Fibroblast of lung (primary cell): Measurements from ENCODE around the gene PPP3R1.

Source experiments
- EZH2 ChIP-seq: IDR thresholded peaks from 2 replicates; pipeline ENCODE4 v1.5.1; 2012; ENCODE audit warnings: low read length, control low read depth, mild to moderate bottlenecking; ENCODE audit errors: missing control alignments
- TF ChIP-seq, protein P1 (sequence below), 2 donors: IDR thresholded peaks in 1 of 2; conservative IDR thresholded peaks in 1 of 2; 1 replicate in 1 of 2; 2 replicates in 1 of 2; pipeline ENCODE4 v1.5.1; 2011 to 2012; ENCODE audit warnings: low read length in 2 of 2, control low read depth in 1 of 2, inconsistent platforms in 1 of 2, low read depth in 1 of 2, mild to moderate bottlenecking in 1 of 2

DNA sequence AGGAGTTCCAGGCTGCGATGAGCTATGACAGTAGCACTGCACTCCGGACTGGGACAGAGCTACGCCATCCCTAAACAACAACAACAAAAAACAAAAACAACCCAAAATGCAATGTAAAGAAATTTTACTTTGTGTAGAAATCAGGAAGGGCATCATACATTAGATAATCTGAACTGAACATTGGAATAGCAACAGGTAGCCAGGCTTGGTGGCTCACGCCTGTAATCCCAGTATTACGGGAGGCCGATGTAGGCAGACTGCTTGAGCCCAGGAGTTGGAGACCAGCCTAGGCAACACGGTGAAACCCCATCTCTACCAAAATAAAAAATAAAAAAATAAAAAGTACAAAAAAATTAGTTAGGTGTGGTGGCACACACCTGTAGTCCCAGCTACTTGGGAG is 96.7 kb downstream of the PPP3R1 start:
- TF ChIP-seq, protein P1, sequence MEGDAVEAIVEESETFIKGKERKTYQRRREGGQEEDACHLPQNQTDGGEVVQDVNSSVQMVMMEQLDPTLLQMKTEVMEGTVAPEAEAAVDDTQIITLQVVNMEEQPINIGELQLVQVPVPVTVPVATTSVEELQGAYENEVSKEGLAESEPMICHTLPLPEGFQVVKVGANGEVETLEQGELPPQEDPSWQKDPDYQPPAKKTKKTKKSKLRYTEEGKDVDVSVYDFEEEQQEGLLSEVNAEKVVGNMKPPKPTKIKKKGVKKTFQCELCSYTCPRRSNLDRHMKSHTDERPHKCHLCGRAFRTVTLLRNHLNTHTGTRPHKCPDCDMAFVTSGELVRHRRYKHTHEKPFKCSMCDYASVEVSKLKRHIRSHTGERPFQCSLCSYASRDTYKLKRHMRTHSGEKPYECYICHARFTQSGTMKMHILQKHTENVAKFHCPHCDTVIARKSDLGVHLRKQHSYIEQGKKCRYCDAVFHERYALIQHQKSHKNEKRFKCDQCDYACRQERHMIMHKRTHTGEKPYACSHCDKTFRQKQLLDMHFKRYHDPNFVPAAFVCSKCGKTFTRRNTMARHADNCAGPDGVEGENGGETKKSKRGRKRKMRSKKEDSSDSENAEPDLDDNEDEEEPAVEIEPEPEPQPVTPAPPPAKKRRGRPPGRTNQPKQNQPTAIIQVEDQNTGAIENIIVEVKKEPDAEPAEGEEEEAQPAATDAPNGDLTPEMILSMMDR (conservative IDR thresholded peaks at IDR 0.05 in 1 of 2, IDR thresholded peaks at IDR 0.05 in 1 of 2; ENCODE audit: low read depth in 1 of 2, low read length in 2 of 2) = no peak
- TF ChIP-seq EZH2 = no peak
